GM12801 (cell line): Measurements from ENCODE around the gene LYZL6.

Source experiments
- CTCF ChIP-seq: IDR thresholded peaks from one replicate; pipeline ENCODE4 v1.5.1; 2011; ENCODE audit warnings: control low read depth; ENCODE audit not compliant: insufficient read length; ENCODE audit errors: extremely low read depth

Gene LYZL6

GRCh38 chr17:35927714-35928113 is 15.8 kb downstream of the LYZL6 start:
- no peak for TF ChIP-seq CTCF

GRCh38 chr17:35923609-35924114 is 19.9 kb downstream of the LYZL6 start:
- no peak for TF ChIP-seq CTCF

GRCh38 chr17:35920229-35920628 is 23.3 kb downstream of the LYZL6 start:
- TF ChIP-seq CTCF: no peak

- TF ChIP-seq CTCF: no peak
Observed at GRCh38 chr17:35918665-35919064, 24.8 kb downstream of the LYZL6 start.

- no peak for TF ChIP-seq CTCF
Observed at GRCh38 chr17:35917519-35918213, 25.8 kb downstream of the LYZL6 start.

GRCh38 chr17:35915153-35915964 is 28.2 kb downstream of the LYZL6 start:
- no peak for TF ChIP-seq CTCF

GRCh38 chr17:35914354-35914753 is 29.2 kb downstream of the LYZL6 start:
- no peak for TF ChIP-seq CTCF
